ENCODE results near the gene CNR2. TPM values are rescaled to one million over a fixed set of nuclear protein-coding genes. Genes with fewer than 3 reads are reported as not detected.
"Not testable (repeated sequence)": the region's sequence is repeated elsewhere in the genome, so short reads cannot be mapped to it uniquely, and the experiment has no call there.

The CNR2 gene
- total RNA-seq, 1 experiment from 2014 or later = not detected

- no peak for DNase-seq (ENCODE audit: extremely low read depth, low read depth)
These were observed 18.1 kb downstream of the CNR2 start for GRCh38 chr1:23895082-23895481.

- DNase-seq (ENCODE audit: extremely low read depth, low read depth) = no peak
These were observed 24.1 kb downstream of the CNR2 start for GRCh38 chr1:23889074-23889473.

GRCh38 chr1:23885222-23885621, 27.9 kb downstream of the CNR2 start:
- no peak for DNase-seq (ENCODE audit: extremely low read depth, low read depth)

GRCh38 chr1:23882746-23883145, 30.4 kb downstream of the CNR2 start:
- no peak for DNase-seq (ENCODE audit: extremely low read depth, low read depth)

GRCh38 chr1:23879809-23880208, 33.4 kb downstream of the CNR2 start:
- DNase-seq (ENCODE audit: extremely low read depth, low read depth) = no peak

- no peak for DNase-seq (ENCODE audit: extremely low read depth, low read depth)
These were observed 34.5 kb downstream of the CNR2 start for GRCh38 chr1:23878668-23879067.

- DNase-seq (ENCODE audit: extremely low read depth, low read depth) = no peak
These were observed 37.8 kb downstream of the CNR2 start for GRCh38 chr1:23875382-23875781.

GRCh38 chr1:23872421-23872820, 40.7 kb downstream of the CNR2 start:
- DNase-seq (ENCODE audit: extremely low read depth, low read depth) = no peak

- DNase-seq (ENCODE audit: extremely low read depth, low read depth) = no peak
These were observed 44.1 kb downstream of the CNR2 start for GRCh38 chr1:23869051-23869450.

GRCh38 chr1:23868557-23869016, 44.6 kb downstream of the CNR2 start:
- DNase-seq (ENCODE audit: extremely low read depth, low read depth) = no peak

GRCh38 chr1:23867895-23868556, 45.1 kb downstream of the CNR2 start, which contains the start of gene FUCA1:
TSS of gene FUCA1 (minus strand) at chr1:23868290. CDS start at chr1:23868286, 4 bp downstream.
- DNase-seq (ENCODE audit: extremely low read depth, low read depth) = peak; percentile 83

- no peak for DNase-seq (ENCODE audit: extremely low read depth, low read depth)
These were observed 45.6 kb downstream of the CNR2 start for GRCh38 chr1:23867542-23867894.

- DNase-seq (ENCODE audit: extremely low read depth, low read depth) = no peak
These were observed 47.6 kb downstream of the CNR2 start for GRCh38 chr1:23865543-23865930.

- DNase-seq (ENCODE audit: extremely low read depth, low read depth) = no peak
These were observed 48.2 kb downstream of the CNR2 start for GRCh38 chr1:23864801-23865542.

GRCh38 chr1:23862640-23863039, 50.5 kb downstream of the CNR2 start:
- DNase-seq (ENCODE audit: extremely low read depth, low read depth) = no peak

- DNase-seq (ENCODE audit: extremely low read depth, low read depth) = no peak
These were observed 58.6 kb downstream of the CNR2 start for GRCh38 chr1:23854568-23854967.

GRCh38 chr1:23853124-23853523, 60.0 kb downstream of the CNR2 start:
- DNase-seq (ENCODE audit: extremely low read depth, low read depth) = not testable (repeated sequence)

GRCh38 chr1:23851406-23851805, 61.8 kb downstream of the CNR2 start:
- DNase-seq (ENCODE audit: extremely low read depth, low read depth) = not testable (repeated sequence)

GRCh38 chr1:23848673-23849616, 64.2 kb downstream of the CNR2 start:
- DNase-seq (ENCODE audit: extremely low read depth, low read depth) = no peak

GRCh38 chr1:23847482-23848095, 65.6 kb downstream of the CNR2 start:
- DNase-seq (ENCODE audit: extremely low read depth, low read depth) = not testable (repeated sequence)

- no peak for DNase-seq (ENCODE audit: extremely low read depth, low read depth)
These were observed 68.0 kb downstream of the CNR2 start for GRCh38 chr1:23845163-23845562.
